ENCODE measurements around the gene S100A13. TPM values are rescaled to one million over a fixed set of nuclear protein-coding genes. Genes with fewer than 3 reads are reported as not detected.
A peak's percentile ranks its signal among the peaks of the same experiment; 100 is the strongest.

The S100A13 gene
- total RNA-seq, 6 experiments from 2014 or later = 10.4 to 24.5 (median 21.9) TPM

DNA sequence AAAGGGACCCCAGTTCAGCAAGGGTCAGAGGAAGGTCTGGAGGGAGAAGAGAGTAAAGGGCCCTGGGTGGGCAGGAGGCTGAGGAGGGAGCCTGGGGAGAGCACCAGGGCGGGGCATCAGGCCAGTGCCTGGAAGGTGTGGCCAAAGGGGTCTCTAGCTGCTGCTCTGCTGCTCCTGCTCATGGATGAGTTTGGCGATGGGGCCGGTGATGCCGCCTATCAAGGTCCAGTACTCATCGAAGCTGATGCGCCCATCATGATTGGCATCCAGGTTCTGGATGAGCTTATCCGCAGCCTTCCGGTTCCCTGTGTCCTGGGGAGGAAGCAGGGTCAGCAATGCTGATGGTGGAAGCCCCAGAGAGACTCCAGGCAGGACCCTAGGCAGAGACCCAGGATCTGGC, 19.9 kb downstream of the S100A13 start:
- Histone ChIP-seq H3K36me3 (peaks cover 0 to 14% (median 5%) of the 10 kb centered on the region in 4 donors), H3K27ac (no peak overlapping the region), H3K4me1 (peaks cover 0 to 23% (median 10%) of the 10 kb centered on the region in 4 donors), H3K9me3 (no peaks in the 10 kb centered on the region), H3K27me3 (no peaks in the 10 kb centered on the region), H3K4me3 (peak overlapping the region in 1 of 3 donors; percentile 36)
- no CpG with 5 or more reads among the region's 8 CpGs for WGBS (ENCODE audit: insufficient coverage, low coverage, low lambda C conversion rate, missing lambda C conversion rate)
- intact Hi-C loops (cut with DNase I) = no loop called here
- ATAC-seq (no peak), DNase-seq (no peak)
- TF ChIP-seq POLR2A (IDR thresholded peaks at IDR 0.05) = no peak
- TF ChIP-seq, protein P1, sequence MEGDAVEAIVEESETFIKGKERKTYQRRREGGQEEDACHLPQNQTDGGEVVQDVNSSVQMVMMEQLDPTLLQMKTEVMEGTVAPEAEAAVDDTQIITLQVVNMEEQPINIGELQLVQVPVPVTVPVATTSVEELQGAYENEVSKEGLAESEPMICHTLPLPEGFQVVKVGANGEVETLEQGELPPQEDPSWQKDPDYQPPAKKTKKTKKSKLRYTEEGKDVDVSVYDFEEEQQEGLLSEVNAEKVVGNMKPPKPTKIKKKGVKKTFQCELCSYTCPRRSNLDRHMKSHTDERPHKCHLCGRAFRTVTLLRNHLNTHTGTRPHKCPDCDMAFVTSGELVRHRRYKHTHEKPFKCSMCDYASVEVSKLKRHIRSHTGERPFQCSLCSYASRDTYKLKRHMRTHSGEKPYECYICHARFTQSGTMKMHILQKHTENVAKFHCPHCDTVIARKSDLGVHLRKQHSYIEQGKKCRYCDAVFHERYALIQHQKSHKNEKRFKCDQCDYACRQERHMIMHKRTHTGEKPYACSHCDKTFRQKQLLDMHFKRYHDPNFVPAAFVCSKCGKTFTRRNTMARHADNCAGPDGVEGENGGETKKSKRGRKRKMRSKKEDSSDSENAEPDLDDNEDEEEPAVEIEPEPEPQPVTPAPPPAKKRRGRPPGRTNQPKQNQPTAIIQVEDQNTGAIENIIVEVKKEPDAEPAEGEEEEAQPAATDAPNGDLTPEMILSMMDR (IDR thresholded peaks at IDR 0.05) = no peak

DNA sequence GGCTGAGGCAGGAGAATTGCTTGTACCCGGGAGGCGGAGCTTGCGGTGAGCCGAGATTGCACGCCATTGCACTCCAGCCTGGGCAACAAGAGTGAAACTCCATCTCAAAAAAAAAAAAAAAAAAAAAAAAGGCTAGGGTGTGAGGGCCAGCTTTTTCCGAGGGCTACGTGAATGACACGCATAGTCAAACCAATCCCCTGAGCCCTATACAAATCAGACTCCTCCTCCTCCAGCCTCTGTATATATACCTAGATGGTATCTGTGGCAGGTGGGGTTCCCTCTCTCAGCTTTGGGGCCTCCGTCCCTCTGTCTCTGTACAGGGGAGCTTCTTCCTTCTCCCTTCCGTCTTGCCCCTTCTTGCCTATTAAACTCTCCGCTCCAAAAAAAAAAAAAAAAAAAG, 21.1 kb downstream of the S100A13 start:
- intact Hi-C loops (cut with DNase I) = no loop called here
- no peak overlapping the region for H3K4me3 ChIP-seq
- H3K4me1 ChIP-seq = peaks cover 0 to 23% (median 10%) of the 10 kb centered on the region in 4 donors
- TF ChIP-seq, protein P1 (IDR thresholded peaks at IDR 0.05) = no peak
- H3K36me3 ChIP-seq = peaks cover 0 to 14% (median 5%) of the 10 kb centered on the region in 4 donors
- ATAC-seq (no peak), DNase-seq (no peak)
- WGBS (ENCODE audit: insufficient coverage, low coverage, low lambda C conversion rate, missing lambda C conversion rate) = 96% methylated on average over 8 of the region's 11 CpGs
- H3K9me3 ChIP-seq = no peaks in the 10 kb centered on the region
- H3K27me3 ChIP-seq = no peaks in the 10 kb centered on the region
- H3K27ac ChIP-seq = no peak overlapping the region

- ATAC-seq (no peak), DNase-seq (no peak)
- H3K27ac ChIP-seq = no peak overlapping the region
- no peaks in the 10 kb centered on the region for H3K27me3 ChIP-seq
- intact Hi-C loops (cut with DNase I) = no loop called here
- no peaks in the 10 kb centered on the region for H3K9me3 ChIP-seq
- no peak overlapping the region for H3K4me3 ChIP-seq
- TF ChIP-seq, protein P1 (IDR thresholded peaks at IDR 0.05) = no peak
- no peak for TF ChIP-seq POLR2A (IDR thresholded peaks at IDR 0.05)
- H3K36me3 ChIP-seq = peaks cover 0 to 14% (median 5%) of the 10 kb centered on the region in 4 donors
- 82% methylated on average over 6 of the region's 6 CpGs for WGBS (ENCODE audit: insufficient coverage, low coverage, low lambda C conversion rate, missing lambda C conversion rate)
- H3K4me1 ChIP-seq = no peaks in the 10 kb centered on the region
Observed at GRCh38 chr1:153602749-153603148, 24.6 kb downstream of the S100A13 start.

- DNase-seq (no peak), ATAC-seq (no peak)
- H3K27ac ChIP-seq = no peak overlapping the region
- no peaks in the 10 kb centered on the region for H3K36me3 ChIP-seq
- no peaks in the 10 kb centered on the region for H3K9me3 ChIP-seq
- H3K4me1 ChIP-seq = no peaks in the 10 kb centered on the region
- no peak overlapping the region for H3K4me3 ChIP-seq
- 89% methylated on average over 7 of the region's 7 CpGs for WGBS (ENCODE audit: insufficient coverage, low coverage, low lambda C conversion rate, missing lambda C conversion rate)
- no peaks in the 10 kb centered on the region for H3K27me3 ChIP-seq
- TF ChIP-seq POLR2A (IDR thresholded peaks at IDR 0.05) = no peak
- TF ChIP-seq, protein P1 (IDR thresholded peaks at IDR 0.05) = no peak
- intact Hi-C loops (cut with DNase I) = no loop called here
Observed at GRCh38 chr1:153599847-153600246, 27.5 kb downstream of the S100A13 start.

Measured in right lobe of liver (tissue), 6 donors.